Measurements from ENCODE around the gene UBE2E1.

GRCh38 chr3:23832523-23832922 is 26.8 kb downstream of the UBE2E1 start:
- TF ChIP-seq CTCF (IDR thresholded peaks at IDR 0.05) = no peak
- TF ChIP-seq EP300 (IDR thresholded peaks at IDR 0.05) = no peak
- TF ChIP-seq POLR2A (IDR thresholded peaks at IDR 0.05; ENCODE audit: low read depth) = no peak
- TF ChIP-seq POLR2AphosphoS5 (IDR thresholded peaks at IDR 0.05) = no peak
